IMR-90 (cell line): ENCODE data around the gene AKAP13. TPM values are rescaled to one million over a fixed set of nuclear protein-coding genes. Genes with fewer than 3 reads are reported as not detected.

Experiments used
- ATAC-seq: fragments of 200-7000 bp; cut with Tn5 transposase; 2 replicates; pipeline ENCODE4 v1.9.1; 2020; ENCODE audit warnings: low read depth, mild to moderate bottlenecking, moderate library complexity
- BruUV-seq: library from RNA; stranded (reverse); fragments of 400-500 nt; replicated peaks from 2 replicates; lab custom pipeline; 2021; lab: Mats Ljungman, UMichigan
- CTCF ChIA-PET: fragments of 300-600 bp; formaldehyde crosslinking; extraction: SDS; loops from one replicate; lab custom pipeline; 2021; ENCODE audit warnings: antibody characterized with exemption; lab: Yijun Ruan, JAX
- POLR2A ChIA-PET: fragments of 300-600 bp; sonication (Branson Sonifier 250); formaldehyde crosslinking; loops from one replicate; lab custom pipeline; 2022; ENCODE audit warnings: antibody characterized with exemption; ENCODE audit not compliant: unreplicated experiment; lab: Charles Lee
- DNase-seq: peaks from one replicate; pipeline ENCODE4 v3.0.0; 2013
- H2AFZ ChIP-seq: replicated peaks from 2 replicates; pipeline ENCODE3; 2013; ENCODE audit warnings: low read length, mild to moderate bottlenecking; ENCODE audit not compliant: poor library complexity
- H2AK5ac ChIP-seq: 2 replicates; pipeline ENCODE4 v1.6.1; 2013; ENCODE audit warnings: low read depth, low read length, inconsistent platforms
- H2AK9ac ChIP-seq: replicated peaks from 2 replicates; pipeline ENCODE3; 2013; ENCODE audit warnings: mild to moderate bottlenecking, low read depth, low read length, moderate library complexity; ENCODE audit not compliant: poor library complexity
- H2BK120ac ChIP-seq: 2 replicates; pipeline ENCODE4 v1.6.1; 2013; ENCODE audit warnings: low read depth, low read length, inconsistent platforms
- H2BK15ac ChIP-seq: 3 replicates; pipeline ENCODE4 v1.6.1; 2013; ENCODE audit warnings: low read depth, low read length, inconsistent platforms
- H2BK20ac ChIP-seq: 2 replicates; pipeline ENCODE4 v1.6.1; 2013; ENCODE audit warnings: low read depth, mild to moderate bottlenecking, inconsistent platforms, low read length, moderate library complexity
- H2BK5ac ChIP-seq: 2 replicates; pipeline ENCODE4 v1.6.1; 2013; ENCODE audit warnings: mild to moderate bottlenecking, low read depth, low read length, inconsistent platforms; ENCODE audit not compliant: poor library complexity, severe bottlenecking
- H3K14ac ChIP-seq: replicated peaks from 2 replicates; pipeline ENCODE4 v1.6.1; 2013; ENCODE audit warnings: low read depth, low read length, inconsistent platforms
- H3K18ac ChIP-seq: 2 replicates; pipeline ENCODE4 v1.6.1; 2013; ENCODE audit warnings: low read depth, low read length, control low read depth
- H3K23ac ChIP-seq: 2 replicates; pipeline ENCODE4 v1.6.1; 2013; ENCODE audit warnings: low read depth, low read length, inconsistent platforms
- H3K27ac ChIP-seq: 2 replicates; pipeline ENCODE4 v1.5.1; 2013; ENCODE audit warnings: mild to moderate bottlenecking, control low read depth, low read length; ENCODE audit not compliant: insufficient read depth
- H3K27me3 ChIP-seq: 2 replicates; pipeline ENCODE4 v1.6.1; 2013; ENCODE audit warnings: low read length; ENCODE audit not compliant: control insufficient read depth, insufficient read depth
- H3K36me3 ChIP-seq: 2 replicates; pipeline ENCODE4 v1.6.1; 2013; ENCODE audit warnings: low read length, mixed read lengths; ENCODE audit not compliant: control insufficient read depth, insufficient read depth
- H3K4ac ChIP-seq: 2 replicates; pipeline ENCODE4 v1.6.1; 2013; ENCODE audit warnings: low read depth, low read length, inconsistent platforms
- H3K4me1 ChIP-seq: 2 replicates; pipeline ENCODE4 v1.6.1; 2013; ENCODE audit warnings: low read length, mixed read lengths; ENCODE audit not compliant: control insufficient read depth, insufficient read depth
- H3K4me2 ChIP-seq: 2 replicates; pipeline ENCODE4 v1.6.1; 2013; ENCODE audit warnings: low read depth, mild to moderate bottlenecking, control low read depth, low read length, moderate library complexity
- H3K4me3 ChIP-seq: 2 replicates; pipeline ENCODE4 v1.5.1; 2013; ENCODE audit warnings: low read depth, mild to moderate bottlenecking, control low read depth, low read length, moderate library complexity; ENCODE audit not compliant: insufficient read depth
- H3K56ac ChIP-seq: 2 replicates; pipeline ENCODE4 v1.6.1; 2013; ENCODE audit warnings: low read length, inconsistent platforms; ENCODE audit not compliant: insufficient read depth; ENCODE audit errors: extremely low read depth
- H3K79me1 ChIP-seq, 2 experiments: 2 replicates each; pipeline ENCODE4 v1.6.1; 2013; ENCODE audit warnings: low read length in 2 of 2, inconsistent platforms in 1 of 2, low read depth in 1 of 2
- H3K9ac ChIP-seq: 2 replicates; pipeline ENCODE4 v1.6.1; 2013; ENCODE audit warnings: low read depth, low read length, control low read depth
- H3K9me1 ChIP-seq: 2 replicates; pipeline ENCODE4 v1.6.1; 2013; ENCODE audit warnings: low read length, inconsistent platforms; ENCODE audit not compliant: insufficient read depth
- H3K9me3 ChIP-seq: 2 replicates; pipeline ENCODE4 v1.6.1; 2013; ENCODE audit warnings: low read length; ENCODE audit not compliant: control insufficient read depth, insufficient read depth
- H4K20me1 ChIP-seq: 2 replicates; pipeline ENCODE4 v1.6.1; 2013; ENCODE audit warnings: low read length, inconsistent platforms; ENCODE audit not compliant: insufficient read depth
- H4K5ac ChIP-seq: 2 replicates; pipeline ENCODE4 v1.6.1; 2013; ENCODE audit warnings: mild to moderate bottlenecking, low read depth, low read length, control low read depth
- H4K8ac ChIP-seq, 2 experiments: 2 replicates each; pipeline ENCODE4 v1.6.1; 2013; ENCODE audit warnings: low read depth in 2 of 2, low read length in 2 of 2, control low read depth in 1 of 2, inconsistent platforms in 1 of 2
- H4K91ac ChIP-seq: 2 replicates; pipeline ENCODE4 v1.6.1; 2013; ENCODE audit warnings: low read depth, low read length, inconsistent platforms; ENCODE audit not compliant: insufficient read depth
- BHLHE40 ChIP-seq: fragments of 150-350 bp; IDR thresholded peaks from 2 replicates; pipeline ENCODE4 v1.6.1; 2016; ENCODE audit warnings: mild to moderate bottlenecking, low read depth, low read length
- CEBPB ChIP-seq: IDR thresholded peaks from 2 replicates; pipeline ENCODE4 v1.6.1; 2012; ENCODE audit warnings: low read depth, low read length, improper control_type of control experiment
- CHD1 ChIP-seq: IDR thresholded peaks from 2 replicates; pipeline ENCODE4 v1.6.1; 2012; ENCODE audit warnings: low read depth, low read length, improper control_type of control experiment
- ELK1 ChIP-seq: fragments of 150-350 bp; IDR thresholded peaks from 2 replicates; pipeline ENCODE4 v1.6.1; 2016; ENCODE audit warnings: low read depth, mild to moderate bottlenecking, low read length, moderate library complexity, borderline replicate concordance
- FOS ChIP-seq: fragments of 150-350 bp; IDR thresholded peaks from 2 replicates; pipeline ENCODE4 v1.6.1; 2016; ENCODE audit warnings: low read depth, low read length
- RAD21 ChIP-seq: IDR thresholded peaks from 2 replicates; pipeline ENCODE4 v1.6.1; 2012; ENCODE audit warnings: low read length, improper control_type of control experiment
- RFX5 ChIP-seq: IDR thresholded peaks from 2 replicates; pipeline ENCODE4 v1.8.0; 2012; ENCODE audit warnings: low read depth, mild to moderate bottlenecking, low read length, moderate library complexity
- WGBS, 2 experiments: methylation state at CpG; one replicate each; pipeline versions ENCODE4 v1.1.5 to v1.1.7; 2013; ENCODE audit warnings: missing lambda C conversion rate in 2 of 2; ENCODE audit not compliant: insufficient read length in 1 of 2; ENCODE audit errors: extremely low coverage in 2 of 2; 5-methylcytosine and 5-hydroxymethylcytosine counted together
- dilution Hi-C: fragments of 300-500 bp; cut with HindIII; formaldehyde crosslinking; loops from one replicate; pipeline ENCODE4 v1.14.3; 2018; ENCODE audit warnings: low sequenced_read_pairs; ENCODE audit not compliant: unreplicated experiment
- in situ Hi-C: fragments of 300-500 bp; cut with MboI; formaldehyde crosslinking; loops from 3 replicates; pipeline ENCODE4 v1.14.3; 2019; ENCODE audit warnings: low sequenced_read_pairs, inconsistent platforms, mixed read lengths
- intact Hi-C: fragments of 100-400 bp; cut with micrococcal nuclease; formaldehyde crosslinking; loops from 2 replicates; pipeline ENCODE4 v1.10.0; 2022
- polyA plus RNA-seq, 3 experiments: library from polyadenylated mRNA; depleted of rRNA; stranded (reverse); fragments of >200 nt; gene quantifications; 2 replicates each; pipeline ENCODE4 v1.2.3, GENCODE V29; 2012; ENCODE audit warnings: low replicate concordance in 1 of 3
- total RNA-seq: library from RNA; depleted of rRNA; stranded (reverse); fragments of >200 nt; gene quantifications from 2 replicates; pipeline ENCODE4 v1.2.3, GENCODE V29; 2012

AKAP13 gene
- total and polyA plus RNA-seq, 2 of the 4 experiments (the other 2 are of a cell fraction): 10.4 to 46.4 TPM

GRCh38 chr15:85752124-85752475, 371.7 kb downstream of the AKAP13 start:
- Histone ChIP-seq H3K27ac (no peak overlapping the region), H3K4me3 (no peak overlapping the region), H3K27me3 (no peaks in the 10 kb centered on the region), H3K36me3 (peaks cover 7% of the 10 kb centered on the region), H4K91ac (no peak overlapping the region), H2AK5ac (no peak overlapping the region), H3K9me3 (no peaks in the 10 kb centered on the region), H3K18ac (no peak overlapping the region), H3K4me2 (no peak overlapping the region), H3K9me1 (no peaks in the 10 kb centered on the region), H3K4me1 (no peaks in the 10 kb centered on the region), H4K20me1 (no peaks in the 10 kb centered on the region), H3K56ac (no peak overlapping the region), H2AFZ (no peak overlapping the region), H2BK120ac (no peak overlapping the region), H3K14ac (no peak overlapping the region), H3K79me1 (no peaks in the 10 kb centered on the region; a peak in 1 of 4 replicates), H4K8ac (no peak overlapping the region), H2BK5ac (no peak overlapping the region), H2BK20ac (no peak overlapping the region), H4K5ac (no peak overlapping the region), H3K9ac (no peak overlapping the region), H3K23ac (no peak overlapping the region), H2AK9ac (no peak overlapping the region), H2BK15ac (no peak overlapping the region), H3K4ac (no peak overlapping the region)
- no peak for ATAC-seq
- in situ Hi-C loops (no loop called here), dilution Hi-C loops (no loop called here), intact Hi-C loops (no loop called here)
- CTCF ChIA-PET: interaction anchor here (0.8 kb wide), 1 partner anchor 10 kb away, joined by 3 read pairs; no protein-coding TSS in a partner anchor
- DNase-seq: no peak
- WGBS, 2 experiments: 83% methylated on average over 13 of the region's 15 CpGs; no CpG with 5 or more reads in 1 of the 2 experiments
- TF ChIP-seq RFX5 (no peak), CEBPB (no peak), FOS (no peak), ELK1 (no peak), CHD1 (no peak), BHLHE40 (no peak), RAD21 (no peak)
- POLR2A ChIA-PET: no interaction called here
- BruUV-seq: no TSS peak
